K562 (cell line): ENCODE data around the gene GALNT5. TPM values are rescaled to one million over a fixed set of nuclear protein-coding genes. Genes with fewer than 3 reads are reported as not detected.

Source experiments
- ARHGAP35 ChIP-seq: fragments of 450-650 bp; IDR thresholded peaks from 2 replicates; pipeline ENCODE4 v1.6.1; 2018; ENCODE audit not compliant: partially characterized antibody
- FIP1L1 ChIP-seq: fragments of 200-400 bp; formaldehyde crosslinking; IDR thresholded peaks from 2 replicates; pipeline ENCODE4 v1.6.1; 2018; ENCODE audit warnings: mild to moderate bottlenecking, low read depth, low read length; ENCODE audit not compliant: poor library complexity, severe bottlenecking
- HLTF ChIP-seq: fragments of 450-650 bp; IDR thresholded peaks from 2 replicates; pipeline ENCODE4 v1.6.1; 2016
- ILF3 ChIP-seq: fragments of 450-650 bp; IDR thresholded peaks from 2 replicates; pipeline ENCODE4 v1.6.1; 2018; ENCODE audit warnings: antibody characterized with exemption, mild to moderate bottlenecking, moderate library complexity, borderline replicate concordance
- JUNB ChIP-seq: fragments of 450-650 bp; formaldehyde crosslinking; conservative IDR thresholded peaks from 2 replicates; pipeline ENCODE4 v1.4.0; 2020; ENCODE audit warnings: mild to moderate bottlenecking
- MECOM ChIP-seq: fragments of 250-450 bp; sonication (Bioruptor Pico); IDR thresholded peaks from 2 replicates; pipeline ENCODE4 v1.8.0; 2022; ENCODE audit warnings: inconsistent platforms
- MEF2A ChIP-seq: IDR thresholded peaks from 2 replicates; pipeline ENCODE4 v1.6.1; 2011; ENCODE audit warnings: low read depth, mild to moderate bottlenecking, low read length, moderate library complexity; ENCODE audit not compliant: control insufficient read depth
- MXI1 ChIP-seq: IDR thresholded peaks from 2 replicates; pipeline ENCODE4 v1.6.1; 2011; ENCODE audit warnings: low read depth, mild to moderate bottlenecking, improper control_type of control experiment, low read length
- NCOA4 ChIP-seq: fragments of 450-650 bp; IDR thresholded peaks from 2 replicates; pipeline ENCODE4 v1.6.1; 2018; ENCODE audit warnings: mild to moderate bottlenecking; ENCODE audit not compliant: partially characterized antibody
- PML ChIP-seq: IDR thresholded peaks from 2 replicates; pipeline ENCODE4 v1.6.1; 2012; ENCODE audit warnings: low read length, inconsistent platforms
- RCOR1 ChIP-seq, 2 experiments: IDR thresholded peaks; 2 replicates each; pipeline ENCODE4 v1.6.1; 2012; ENCODE audit warnings: low read depth in 2 of 2, low read length in 2 of 2, borderline replicate concordance in 1 of 2, improper control_type of control experiment in 1 of 2
- RNF2 ChIP-seq: sonication (generic); IDR thresholded peaks from 2 replicates; pipeline ENCODE4 v1.6.1; 2016
- STAG1 ChIP-seq: sonication (generic); formaldehyde crosslinking; IDR thresholded peaks from 2 replicates; pipeline ENCODE4 v1.5.0; 2020; ENCODE audit warnings: missing genetic modification reagents, borderline replicate concordance
- TOE1 ChIP-seq, 2 experiments: fragments of 450-650 bp in 1 of 2; sonication (generic) in 1 of 2; formaldehyde crosslinking in 1 of 2; IDR thresholded peaks; 2 replicates each; pipeline versions ENCODE4 v1.7.1 to v1.8.0; 2016 to 2022; ENCODE audit warnings: borderline replicate concordance in 2 of 2, mild to moderate bottlenecking in 2 of 2, antibody characterized with exemption in 1 of 2, inconsistent platforms in 1 of 2, low read depth in 1 of 2, missing genetic modification reagents in 1 of 2, moderate library complexity in 1 of 2
- WHSC1 ChIP-seq: IDR thresholded peaks from one replicate; pipeline ENCODE4 v1.6.1; 2012; ENCODE audit warnings: low read length, control low read depth, inconsistent platforms
- ZNF24 ChIP-seq: fragments of 450-650 bp; IDR thresholded peaks from 2 replicates; pipeline ENCODE4 v1.6.1; 2016
- ZNF384 ChIP-seq: IDR thresholded peaks from 2 replicates; pipeline ENCODE4 v1.6.1; 2012; ENCODE audit warnings: low read depth, low read length, improper control_type of control experiment
- ZNF583 ChIP-seq: fragments of 250-450 bp; sonication (Bioruptor Pico); IDR thresholded peaks from 2 replicates; pipeline ENCODE4 v1.4.0; 2020
- ZNF584 ChIP-seq: fragments of 200-800 bp; sonication (Bioruptor generic); IDR thresholded peaks from 2 replicates; pipeline ENCODE4 v1.6.1; 2016; ENCODE audit warnings: low read depth, mild to moderate bottlenecking, missing genetic modification characterization, missing compliant biosample characterization
- polyA plus RNA-seq, 8 experiments: library from polyadenylated mRNA; depleted of rRNA in 4 of 8; stranded (reverse) in 5 of 8; unstranded in 3 of 8; fragments of >200 nt; fragmentation: Nextera tagmentation in 2 of 8; fragmentation: Illumina TruSeq in 1 of 8; extraction: Ambion mirVana in 2 of 8; extraction: Trizol in 1 of 8; gene quantifications; 2 replicates each; pipeline versions ENCODE4 v1.2.1 to v1.2.3, GENCODE V29; 2011 to 2014; ENCODE audit warnings: inconsistent platforms in 1 of 8, missing spikeins in 1 of 8
- total RNA-seq, 7 experiments: library from RNA; depleted of rRNA in 6 of 7; stranded (reverse); fragments of >200 nt in 6 of 7; fragmentation: Illumina TruSeq in 2 of 7; extraction: Trizol in 2 of 7; gene quantifications; 2 replicates each; pipeline versions ENCODE4 v1.2.1 to v1.2.3, GENCODE V29; 2011 to 2021; ENCODE audit warnings: low replicate concordance in 1 of 7
- TF ChIP-seq, protein P1 (sequence below): fragments of 150-350 bp; IDR thresholded peaks from 2 replicates; pipeline ENCODE4 v1.6.1; 2014; ENCODE audit warnings: low read depth, mild to moderate bottlenecking, low read length, borderline replicate concordance
- TF ChIP-seq, protein P2 (sequence below): sonication (generic); formaldehyde crosslinking; IDR thresholded peaks from 2 replicates; pipeline ENCODE4 v1.8.0; 2022; ENCODE audit warnings: mild to moderate bottlenecking, low read depth, missing genetic modification reagents
- TF ChIP-seq, protein P3 (sequence below): sonication (generic); formaldehyde crosslinking; IDR thresholded peaks from 2 replicates; pipeline ENCODE4 v1.8.1; 2023; ENCODE audit warnings: mild to moderate bottlenecking, missing genetic modification reagents

Gene GALNT5
- total and polyA plus RNA-seq, 9 of the 15 experiments (the other 6 are each of a cell fraction or from before 2014, with no cell fraction given): 21.6 to 73.0 (median 54.7) TPM

DNA sequence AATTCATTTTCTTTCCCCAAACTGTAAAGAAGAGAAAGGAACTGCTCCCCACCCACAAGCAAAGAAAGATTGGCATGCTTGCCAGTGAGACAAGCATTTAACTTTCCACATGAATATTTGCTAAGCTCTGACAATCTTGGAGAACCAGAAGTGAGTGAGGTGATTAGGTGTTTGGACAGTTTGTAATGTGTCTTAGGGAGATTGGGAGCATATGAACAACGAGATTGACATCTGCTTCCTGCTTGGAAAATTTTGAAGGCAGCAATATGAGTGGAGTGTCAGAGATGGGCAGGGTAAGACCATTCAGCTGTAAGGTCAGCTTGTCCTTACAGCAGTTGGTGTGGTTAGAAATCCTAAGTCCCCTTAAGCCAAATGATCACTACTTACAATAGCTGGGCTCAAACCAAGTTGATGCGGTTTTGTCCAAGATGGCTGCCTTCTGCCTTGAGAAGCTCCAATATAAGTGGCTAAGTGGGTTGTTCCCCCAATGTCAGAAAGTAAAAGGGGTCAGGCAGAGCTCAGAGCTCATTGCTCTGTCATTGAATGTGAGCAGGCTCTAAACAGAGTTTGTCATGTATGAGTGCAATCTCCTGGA is 36.0 kb upstream of the GALNT5 start (continued):
- TF ChIP-seq MXI1: no peak; the same call in 1 of the 2 replicates
- no peak for TF ChIP-seq WHSC1
- TF ChIP-seq ARHGAP35: no peak
- TF ChIP-seq ZNF384: no peak
- TF ChIP-seq TOE1 (IDR thresholded peaks at IDR 0.05; ENCODE audit: borderline replicate concordance): peak; percentile 57; the same call in 1 of the 2 replicates
- TF ChIP-seq TOE1 (CRISPR knock-in tag; IDR thresholded peaks at IDR 0.05; ENCODE audit: borderline replicate concordance, low read depth): no peak
- no peak; the same call in 1 of the 2 replicates for TF ChIP-seq MECOM
- TF ChIP-seq, protein P1, sequence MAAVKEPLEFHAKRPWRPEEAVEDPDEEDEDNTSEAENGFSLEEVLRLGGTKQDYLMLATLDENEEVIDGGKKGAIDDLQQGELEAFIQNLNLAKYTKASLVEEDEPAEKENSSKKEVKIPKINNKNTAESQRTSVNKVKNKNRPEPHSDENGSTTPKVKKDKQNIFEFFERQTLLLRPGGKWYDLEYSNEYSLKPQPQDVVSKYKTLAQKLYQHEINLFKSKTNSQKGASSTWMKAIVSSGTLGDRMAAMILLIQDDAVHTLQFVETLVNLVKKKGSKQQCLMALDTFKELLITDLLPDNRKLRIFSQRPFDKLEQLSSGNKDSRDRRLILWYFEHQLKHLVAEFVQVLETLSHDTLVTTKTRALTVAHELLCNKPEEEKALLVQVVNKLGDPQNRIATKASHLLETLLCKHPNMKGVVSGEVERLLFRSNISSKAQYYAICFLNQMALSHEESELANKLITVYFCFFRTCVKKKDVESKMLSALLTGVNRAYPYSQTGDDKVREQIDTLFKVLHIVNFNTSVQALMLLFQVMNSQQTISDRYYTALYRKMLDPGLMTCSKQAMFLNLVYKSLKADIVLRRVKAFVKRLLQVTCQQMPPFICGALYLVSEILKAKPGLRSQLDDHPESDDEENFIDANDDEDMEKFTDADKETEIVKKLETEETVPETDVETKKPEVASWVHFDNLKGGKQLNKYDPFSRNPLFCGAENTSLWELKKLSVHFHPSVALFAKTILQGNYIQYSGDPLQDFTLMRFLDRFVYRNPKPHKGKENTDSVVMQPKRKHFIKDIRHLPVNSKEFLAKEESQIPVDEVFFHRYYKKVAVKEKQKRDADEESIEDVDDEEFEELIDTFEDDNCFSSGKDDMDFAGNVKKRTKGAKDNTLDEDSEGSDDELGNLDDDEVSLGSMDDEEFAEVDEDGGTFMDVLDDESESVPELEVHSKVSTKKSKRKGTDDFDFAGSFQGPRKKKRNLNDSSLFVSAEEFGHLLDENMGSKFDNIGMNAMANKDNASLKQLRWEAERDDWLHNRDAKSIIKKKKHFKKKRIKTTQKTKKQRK: no peak
- TF ChIP-seq ZNF584 (CRISPR knock-in tag): peak; percentile 38; the same call in 1 of the 2 replicates
- TF ChIP-seq NCOA4: peak; percentile 78
- TF ChIP-seq, protein P2, sequence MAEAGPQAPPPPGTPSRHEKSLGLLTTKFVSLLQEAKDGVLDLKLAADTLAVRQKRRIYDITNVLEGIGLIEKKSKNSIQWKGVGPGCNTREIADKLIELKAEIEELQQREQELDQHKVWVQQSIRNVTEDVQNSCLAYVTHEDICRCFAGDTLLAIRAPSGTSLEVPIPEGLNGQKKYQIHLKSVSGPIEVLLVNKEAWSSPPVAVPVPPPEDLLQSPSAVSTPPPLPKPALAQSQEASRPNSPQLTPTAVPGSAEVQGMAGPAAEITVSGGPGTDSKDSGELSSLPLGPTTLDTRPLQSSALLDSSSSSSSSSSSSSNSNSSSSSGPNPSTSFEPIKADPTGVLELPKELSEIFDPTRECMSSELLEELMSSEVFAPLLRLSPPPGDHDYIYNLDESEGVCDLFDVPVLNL (CRISPR knock-in tag): no peak
- no peak for TF ChIP-seq FIP1L1
- no peak for TF ChIP-seq JUNB (CRISPR knock-in tag)
- no peak for TF ChIP-seq ILF3
- TF ChIP-seq MEF2A: peak; percentile 69; the same call in 1 of the 2 replicates
- TF ChIP-seq PML: peak; percentile 98
- no peak for TF ChIP-seq ZNF24
- peak; percentile 54 to 81; a peak in 3 of 4 replicates for TF ChIP-seq RCOR1 (IDR thresholded peaks at IDR 0.05; ENCODE audit: borderline replicate concordance in 1 of 2, low read depth in 2 of 2, low read length in 2 of 2)
- TF ChIP-seq RNF2: peak; percentile 96
- TF ChIP-seq, protein P3, sequence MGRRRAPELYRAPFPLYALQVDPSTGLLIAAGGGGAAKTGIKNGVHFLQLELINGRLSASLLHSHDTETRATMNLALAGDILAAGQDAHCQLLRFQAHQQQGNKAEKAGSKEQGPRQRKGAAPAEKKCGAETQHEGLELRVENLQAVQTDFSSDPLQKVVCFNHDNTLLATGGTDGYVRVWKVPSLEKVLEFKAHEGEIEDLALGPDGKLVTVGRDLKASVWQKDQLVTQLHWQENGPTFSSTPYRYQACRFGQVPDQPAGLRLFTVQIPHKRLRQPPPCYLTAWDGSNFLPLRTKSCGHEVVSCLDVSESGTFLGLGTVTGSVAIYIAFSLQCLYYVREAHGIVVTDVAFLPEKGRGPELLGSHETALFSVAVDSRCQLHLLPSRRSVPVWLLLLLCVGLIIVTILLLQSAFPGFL (CRISPR knock-in tag): 0 out of 2 replicates have a peak, but pooled peaks have one; percentile 36
- peak; percentile 54; the same call in 1 of the 2 replicates for TF ChIP-seq ZNF583 (CRISPR knock-in tag)
- TF ChIP-seq HLTF: peak; percentile 63; the same call in 1 of the 2 replicates
- TF ChIP-seq STAG1 (CRISPR knock-in tag): no peak
